Liver (tissue), 9 donors: Measurements from ENCODE around the gene ZC3H12C. TPM values are rescaled to one million over a fixed set of nuclear protein-coding genes. Genes with fewer than 3 reads are reported as not detected.

Source experiments
- DNase-seq: peaks from one replicate; pipeline ENCODE4 v3.0.0-alpha.2; 2017; ENCODE audit warnings: low spot score
- H3K27ac ChIP-seq, 2 donors: one replicate each; pipeline ENCODE4 v1.7.0; 2013; ENCODE audit warnings: inconsistent platforms in 2 of 2, low read length in 2 of 2, control low read depth in 1 of 2, low read depth in 1 of 2, mild to moderate bottlenecking in 1 of 2
- H3K27me3 ChIP-seq, 4 donors: one replicate each; pipeline versions ENCODE4 v1.6.1 to v1.7.0; 2013; ENCODE audit warnings: low read length in 3 of 4, inconsistent platforms in 1 of 4, mild to moderate bottlenecking in 1 of 4, moderate library complexity in 1 of 4; ENCODE audit not compliant: control insufficient read depth in 4 of 4, insufficient read depth in 4 of 4
- H3K36me3 ChIP-seq, 4 donors: one replicate each; pipeline versions ENCODE4 v1.6.1 to v1.7.0; 2013; ENCODE audit warnings: low read length in 3 of 4, mild to moderate bottlenecking in 3 of 4, low read depth in 1 of 4, moderate library complexity in 1 of 4; ENCODE audit not compliant: control insufficient read depth in 4 of 4, insufficient read depth in 3 of 4
- H3K4me1 ChIP-seq, 4 donors: one replicate each; pipeline versions ENCODE4 v1.6.1 to v1.7.0; 2013; ENCODE audit warnings: low read length in 3 of 4, mild to moderate bottlenecking in 3 of 4, moderate library complexity in 1 of 4; ENCODE audit not compliant: control insufficient read depth in 4 of 4, insufficient read depth in 4 of 4
- H3K4me3 ChIP-seq, 3 donors: one replicate each; pipeline versions ENCODE4 v1.6.1 to v1.7.0; 2013; ENCODE audit warnings: low read length in 3 of 3, control low read depth in 1 of 3, low read depth in 1 of 3, mild to moderate bottlenecking in 1 of 3
- H3K9ac ChIP-seq, 2 donors: one replicate each; pipeline ENCODE4 v1.7.0; 2013; ENCODE audit warnings: low read length in 2 of 2, mild to moderate bottlenecking in 2 of 2, moderate library complexity in 2 of 2, control low read depth in 1 of 2, low read depth in 1 of 2
- H3K9me3 ChIP-seq, 4 donors: one replicate each; pipeline versions ENCODE4 v1.6.1 to v1.7.0; 2013; ENCODE audit warnings: low read length in 3 of 4; ENCODE audit not compliant: control insufficient read depth in 4 of 4
- EGR1 ChIP-seq, 2 donors: IDR thresholded peaks; 2 replicates each; pipeline ENCODE4 v1.6.1; 2016 to 2018; ENCODE audit warnings: antibody characterized with exemption in 2 of 2, low read depth in 2 of 2
- FOXA1 ChIP-seq: IDR thresholded peaks from 2 replicates; pipeline ENCODE4 v1.6.1; 2016; ENCODE audit warnings: antibody characterized with exemption
- GABPA ChIP-seq, 2 donors: IDR thresholded peaks in 1 of 2; conservative IDR thresholded peaks in 1 of 2; 2 replicates each; pipeline ENCODE4 v1.6.1; 2016; ENCODE audit warnings: antibody characterized with exemption in 2 of 2, mild to moderate bottlenecking in 1 of 2, moderate library complexity in 1 of 2
- HNF4A ChIP-seq, 2 donors: conservative IDR thresholded peaks; 2 replicates each; pipeline ENCODE4 v1.6.1; 2016; ENCODE audit warnings: antibody characterized with exemption in 2 of 2, mild to moderate bottlenecking in 2 of 2
- HNF4G ChIP-seq: IDR thresholded peaks from 2 replicates; pipeline ENCODE4 v1.6.1; 2016; ENCODE audit warnings: antibody characterized with exemption
- NR2F2 ChIP-seq: IDR thresholded peaks from 2 replicates; pipeline ENCODE4 v1.6.1; 2016; ENCODE audit warnings: antibody characterized with exemption
- RAD21 ChIP-seq, 2 donors: IDR thresholded peaks; 2 replicates each; pipeline ENCODE4 v1.6.1; 2016; ENCODE audit warnings: antibody characterized with exemption in 2 of 2, mild to moderate bottlenecking in 2 of 2
- RXRA ChIP-seq, 2 donors: IDR thresholded peaks; 2 replicates each; pipeline ENCODE4 v1.6.1; 2017 to 2018; ENCODE audit warnings: antibody characterized with exemption in 2 of 2, mild to moderate bottlenecking in 1 of 2
- SP1 ChIP-seq: IDR thresholded peaks from 2 replicates; pipeline ENCODE4 v1.6.1; 2018; ENCODE audit warnings: antibody characterized with exemption, mild to moderate bottlenecking
- TAF1 ChIP-seq: conservative IDR thresholded peaks from 2 replicates; pipeline ENCODE4 v1.6.1; 2016; ENCODE audit warnings: antibody characterized with exemption, mild to moderate bottlenecking
- YY1 ChIP-seq: IDR thresholded peaks from 2 replicates; pipeline ENCODE4 v1.6.1; 2016; ENCODE audit warnings: antibody characterized with exemption, mild to moderate bottlenecking
- WGBS: extraction: QIAGEN DNeasy Blood & Tissue Kit; methylation state at CpG from one replicate; pipeline ENCODE4 v1.1.7; 2013; 5-methylcytosine and 5-hydroxymethylcytosine counted together
- polyA plus RNA-seq, 2 donors: library from polyadenylated mRNA; stranded (reverse) in 1 of 2; unstranded in 1 of 2; fragments of 200-250 nt in 1 of 2; fragments of >200 nt in 1 of 2; fragmentation: Nextera tagmentation in 1 of 2; extraction: Ambion mirVana in 1 of 2; gene quantifications; one replicate each; pipeline versions ENCODE4 v1.2.1 to v1.2.3, GENCODE V29; 2013 to 2015
- total RNA-seq, 2 donors: library from RNA; depleted of rRNA; stranded (reverse); fragments of >200 nt; gene quantifications; one replicate each; pipeline ENCODE4 v1.2.3, GENCODE V29; 2014
- TF ChIP-seq, protein P1 (sequence below): IDR thresholded peaks from 2 replicates; pipeline ENCODE4 v1.6.1; 2016; ENCODE audit warnings: antibody characterized with exemption
- TF ChIP-seq, protein P2 (sequence below): IDR thresholded peaks from 2 replicates; pipeline ENCODE4 v1.6.1; 2016; ENCODE audit warnings: antibody characterized with exemption
- TF ChIP-seq, protein P3 (sequence below): fragments of 150-350 bp; IDR thresholded peaks from 2 replicates; pipeline ENCODE4 v1.5.1; 2017; ENCODE audit warnings: improper control_type of control experiment, low read depth, low read length; ENCODE audit not compliant: missing input control
- donor health status: healthy.
- donor health status: healthy.
- donor health status: healthy.
- donor health status: healthy.
- donor health status: healthy.

ZC3H12C gene
- total and polyA plus RNA-seq, 4 donors: 0.92 to 9.6 (median 2.3) TPM

DNA sequence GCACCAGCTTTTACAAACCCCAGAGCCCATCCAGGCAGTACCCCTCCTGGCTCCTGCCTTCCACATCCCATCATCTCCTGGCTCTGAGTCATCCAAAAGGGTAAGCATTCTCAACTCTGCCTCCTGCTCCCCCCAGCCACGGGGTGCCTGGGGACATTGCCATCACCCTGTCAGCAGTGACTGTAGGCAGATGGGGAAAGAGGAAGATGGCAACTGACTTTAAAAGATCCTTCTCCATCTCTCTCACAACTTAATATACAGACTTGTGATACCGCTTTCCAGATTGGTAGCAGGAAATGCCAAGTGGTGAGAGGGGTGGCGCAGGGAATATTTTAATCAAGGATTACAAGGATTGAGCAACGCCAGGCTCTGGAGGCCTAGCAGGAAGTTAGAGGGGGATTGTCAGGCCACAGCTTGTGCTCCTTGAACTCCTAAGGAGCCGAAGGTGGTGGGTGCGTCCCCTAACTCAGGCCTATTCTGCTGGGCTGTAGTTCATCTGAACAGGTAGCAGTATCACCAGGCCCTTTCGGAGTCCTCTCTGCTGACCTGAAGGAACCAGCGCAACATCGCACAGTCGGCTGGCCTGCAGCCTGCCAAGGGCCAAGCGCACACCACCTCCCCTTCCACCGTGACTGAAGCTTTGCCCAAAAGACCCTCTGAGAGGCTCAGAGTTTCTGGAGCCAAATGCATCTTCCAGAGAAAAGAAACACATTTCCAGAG lies 83.3 kb downstream of the ZC3H12C start (continued):
- TF ChIP-seq, protein P1, sequence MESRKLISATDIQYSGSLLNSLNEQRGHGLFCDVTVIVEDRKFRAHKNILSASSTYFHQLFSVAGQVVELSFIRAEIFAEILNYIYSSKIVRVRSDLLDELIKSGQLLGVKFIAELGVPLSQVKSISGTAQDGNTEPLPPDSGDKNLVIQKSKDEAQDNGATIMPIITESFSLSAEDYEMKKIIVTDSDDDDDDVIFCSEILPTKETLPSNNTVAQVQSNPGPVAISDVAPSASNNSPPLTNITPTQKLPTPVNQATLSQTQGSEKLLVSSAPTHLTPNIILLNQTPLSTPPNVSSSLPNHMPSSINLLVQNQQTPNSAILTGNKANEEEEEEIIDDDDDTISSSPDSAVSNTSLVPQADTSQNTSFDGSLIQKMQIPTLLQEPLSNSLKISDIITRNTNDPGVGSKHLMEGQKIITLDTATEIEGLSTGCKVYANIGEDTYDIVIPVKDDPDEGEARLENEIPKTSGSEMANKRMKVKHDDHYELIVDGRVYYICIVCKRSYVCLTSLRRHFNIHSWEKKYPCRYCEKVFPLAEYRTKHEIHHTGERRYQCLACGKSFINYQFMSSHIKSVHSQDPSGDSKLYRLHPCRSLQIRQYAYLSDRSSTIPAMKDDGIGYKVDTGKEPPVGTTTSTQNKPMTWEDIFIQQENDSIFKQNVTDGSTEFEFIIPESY: no peak
- no peak for TF ChIP-seq RXRA (IDR thresholded peaks at IDR 0.05)
- TF ChIP-seq HNF4G: no peak
- TF ChIP-seq, protein P2, sequence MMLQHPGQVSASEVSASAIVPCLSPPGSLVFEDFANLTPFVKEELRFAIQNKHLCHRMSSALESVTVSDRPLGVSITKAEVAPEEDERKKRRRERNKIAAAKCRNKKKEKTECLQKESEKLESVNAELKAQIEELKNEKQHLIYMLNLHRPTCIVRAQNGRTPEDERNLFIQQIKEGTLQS: no peak
- no peak for TF ChIP-seq SP1

DNA sequence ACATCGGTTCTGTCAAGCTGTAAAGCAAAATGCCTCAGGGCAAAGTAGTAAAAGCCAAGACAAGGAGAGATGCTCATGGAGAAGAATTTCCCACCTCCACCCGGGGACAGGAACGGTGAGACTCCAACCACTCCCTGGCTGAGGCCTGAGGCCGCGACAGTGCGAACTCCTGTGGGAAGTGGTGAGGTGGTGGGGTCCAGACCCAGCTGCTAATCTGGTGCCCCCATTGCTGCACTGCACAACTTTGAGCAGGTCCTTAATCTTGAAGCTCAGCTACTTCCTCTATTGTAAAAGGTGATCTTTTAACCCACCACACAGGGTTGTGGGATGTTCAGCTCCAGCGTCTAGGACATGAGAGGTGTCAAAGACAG lies 83.9 kb downstream of the ZC3H12C start:
- Histone ChIP-seq H3K27me3 (no peaks in the 10 kb centered on the region), H3K4me3 (no peak overlapping the region), H3K36me3 (no peaks in the 10 kb centered on the region), H3K27ac (no peak overlapping the region), H3K9me3 (no peaks in the 10 kb centered on the region), H3K9ac (no peak overlapping the region), H3K4me1 (peaks cover 0 to 8% (median 0%) of the 10 kb centered on the region in 4 donors)
- WGBS: 87% methylated on average over 7 of the region's 7 CpGs
- TF ChIP-seq, protein P2: no peak
- no peak for TF ChIP-seq RAD21 (IDR thresholded peaks at IDR 0.05)
- no peak for TF ChIP-seq EGR1 (IDR thresholded peaks at IDR 0.05; ENCODE audit: low read depth in 2 of 2)
- TF ChIP-seq, protein P3, sequence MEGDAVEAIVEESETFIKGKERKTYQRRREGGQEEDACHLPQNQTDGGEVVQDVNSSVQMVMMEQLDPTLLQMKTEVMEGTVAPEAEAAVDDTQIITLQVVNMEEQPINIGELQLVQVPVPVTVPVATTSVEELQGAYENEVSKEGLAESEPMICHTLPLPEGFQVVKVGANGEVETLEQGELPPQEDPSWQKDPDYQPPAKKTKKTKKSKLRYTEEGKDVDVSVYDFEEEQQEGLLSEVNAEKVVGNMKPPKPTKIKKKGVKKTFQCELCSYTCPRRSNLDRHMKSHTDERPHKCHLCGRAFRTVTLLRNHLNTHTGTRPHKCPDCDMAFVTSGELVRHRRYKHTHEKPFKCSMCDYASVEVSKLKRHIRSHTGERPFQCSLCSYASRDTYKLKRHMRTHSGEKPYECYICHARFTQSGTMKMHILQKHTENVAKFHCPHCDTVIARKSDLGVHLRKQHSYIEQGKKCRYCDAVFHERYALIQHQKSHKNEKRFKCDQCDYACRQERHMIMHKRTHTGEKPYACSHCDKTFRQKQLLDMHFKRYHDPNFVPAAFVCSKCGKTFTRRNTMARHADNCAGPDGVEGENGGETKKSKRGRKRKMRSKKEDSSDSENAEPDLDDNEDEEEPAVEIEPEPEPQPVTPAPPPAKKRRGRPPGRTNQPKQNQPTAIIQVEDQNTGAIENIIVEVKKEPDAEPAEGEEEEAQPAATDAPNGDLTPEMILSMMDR: no peak
- TF ChIP-seq TAF1: no peak
- no peak for TF ChIP-seq FOXA1
- TF ChIP-seq HNF4G: no peak
- TF ChIP-seq NR2F2: no peak
- TF ChIP-seq GABPA (IDR thresholded peaks at IDR 0.05 in 1 of 2, conservative IDR thresholded peaks at IDR 0.05 in 1 of 2): no peak
- DNase-seq: no peak

DNA sequence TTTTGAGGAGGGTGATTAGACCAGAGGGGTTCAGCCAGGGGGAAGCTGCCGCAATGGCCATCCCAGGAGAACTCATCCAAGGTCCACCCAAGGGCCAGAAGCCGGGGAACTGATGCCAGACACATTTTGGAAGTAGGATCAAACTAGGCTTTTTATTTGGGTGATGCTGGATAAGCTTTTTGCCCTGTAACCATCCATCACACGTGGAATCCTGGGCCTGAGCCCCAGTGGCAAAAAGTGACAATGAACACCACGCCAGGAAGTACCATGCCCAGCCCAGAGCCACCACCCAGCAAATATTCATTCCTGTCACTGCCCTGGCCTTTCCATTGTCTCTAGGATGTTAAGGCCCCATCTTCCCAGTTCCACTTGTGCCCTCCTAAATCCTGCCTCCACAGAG lies 85.9 kb downstream of the ZC3H12C start:
- Histone ChIP-seq H3K9ac (no peak overlapping the region), H3K9me3 (no peaks in the 10 kb centered on the region), H3K27me3 (no peaks in the 10 kb centered on the region), H3K4me3 (no peak overlapping the region), H3K27ac (no peak overlapping the region), H3K4me1 (peaks cover 0 to 3% (median 0%) of the 10 kb centered on the region in 4 donors), H3K36me3 (no peaks in the 10 kb centered on the region)
- DNase-seq: no peak
- TF ChIP-seq HNF4G (no peak), YY1 (no peak), EGR1 (IDR thresholded peaks at IDR 0.05; ENCODE audit: low read depth in 2 of 2) (no peak), TAF1 (no peak), NR2F2 (no peak), HNF4A (conservative IDR thresholded peaks at IDR 0.05) (no peak), RAD21 (IDR thresholded peaks at IDR 0.05) (no peak)
- TF ChIP-seq, protein P1: no peak
- 96% methylated on average over 4 of the region's 4 CpGs for WGBS
